CD1c-positive myeloid dendritic cell (primary cell): Measurements from ENCODE around the gene SLC39A9.
A peak's percentile ranks its signal among the peaks of the same experiment; 100 is the strongest.
"Not testable (repeated sequence)": the region's sequence is repeated elsewhere in the genome, so short reads cannot be mapped to it uniquely, and the experiment has no call there.

Experiments
- DNase-seq: peaks from one replicate; pipeline ENCODE4 v3.0.0-alpha.2; 2016; ENCODE audit errors: extremely low spot score

The SLC39A9 gene

GRCh38 chr14:69475194-69475818 is 76.8 kb downstream of the SLC39A9 start:
- peak; percentile 8 for DNase-seq

GRCh38 chr14:69476824-69477450 is 78.4 kb downstream of the SLC39A9 start:
- DNase-seq = not testable (repeated sequence)

- not testable (repeated sequence) for DNase-seq
Measured at GRCh38 chr14:69478055-69478454, 79.6 kb downstream of the SLC39A9 start.

- no peak for DNase-seq
Measured at GRCh38 chr14:69479696-69480095, 81.2 kb downstream of the SLC39A9 start.

GRCh38 chr14:69480136-69480535 is 81.6 kb downstream of the SLC39A9 start:
- DNase-seq = no peak

- DNase-seq = peak; percentile 25
Measured at GRCh38 chr14:69481815-69482568, 83.5 kb downstream of the SLC39A9 start.

GRCh38 chr14:69483765-69484443 is 85.4 kb downstream of the SLC39A9 start:
- no peak for DNase-seq

GRCh38 chr14:69484444-69485314 is 86.2 kb downstream of the SLC39A9 start, which contains the start of gene PLEKHD1:
Gene PLEKHD1, plus strand, starts transcription at chr14:69484728. Its CDS starts 238 bp downstream, at chr14:69484966.
- no peak for DNase-seq

- no peak for DNase-seq
Measured at GRCh38 chr14:69485315-69485660, 86.8 kb downstream of the SLC39A9 start.

GRCh38 chr14:69485701-69486100 is 87.2 kb downstream of the SLC39A9 start:
- DNase-seq = no peak

- DNase-seq = no peak
Measured at GRCh38 chr14:69487226-69487625, 88.7 kb downstream of the SLC39A9 start.

- DNase-seq = no peak
Measured at GRCh38 chr14:69487771-69488170, 89.3 kb downstream of the SLC39A9 start.

GRCh38 chr14:69489495-69489894 is 91.0 kb downstream of the SLC39A9 start:
- no peak for DNase-seq

GRCh38 chr14:69490219-69490918 is 91.9 kb downstream of the SLC39A9 start:
- DNase-seq = no peak

- DNase-seq = no peak
Measured at GRCh38 chr14:69491193-69491592, 92.7 kb downstream of the SLC39A9 start.

GRCh38 chr14:69493038-69493437 is 94.5 kb downstream of the SLC39A9 start:
- DNase-seq = no peak

- DNase-seq = no peak
Measured at GRCh38 chr14:69493791-69494190, 95.3 kb downstream of the SLC39A9 start.

GRCh38 chr14:69495341-69495921 is 96.9 kb downstream of the SLC39A9 start:
- no peak for DNase-seq

- DNase-seq = not testable (repeated sequence)
Measured at GRCh38 chr14:69497866-69498265, 99.4 kb downstream of the SLC39A9 start.

GRCh38 chr14:69498286-69498685 is 99.8 kb downstream of the SLC39A9 start:
- not testable (repeated sequence) for DNase-seq
